Glutamatergic neuron (in vitro differentiated cells): ENCODE results near the gene SLC16A5. TPM values are rescaled to one million over a fixed set of nuclear protein-coding genes. Genes with fewer than 3 reads are reported as not detected.
"Not testable (repeated sequence)": the region's sequence is repeated elsewhere in the genome, so short reads cannot be mapped to it uniquely, and the experiment has no call there.

ENCODE experiments used
- DNase-seq: peaks from one replicate; pipeline ENCODE4 v3.0.0; 2022
- H3K27ac Mint-ChIP-seq: one replicate; pipeline ENCODE4 v1.8.0; 2020; ENCODE audit warnings: mild to moderate bottlenecking, mixed read lengths, inconsistent platforms; ENCODE audit not compliant: unreplicated experiment
- H3K27me3 Mint-ChIP-seq: one replicate; pipeline ENCODE4 v1.8.0; 2020; ENCODE audit warnings: mild to moderate bottlenecking, moderate library complexity, mixed read lengths, inconsistent platforms; ENCODE audit not compliant: unreplicated experiment
- H3K36me3 Mint-ChIP-seq: one replicate; pipeline ENCODE4 v1.8.0; 2020; ENCODE audit warnings: mild to moderate bottlenecking, mixed read lengths, inconsistent platforms; ENCODE audit not compliant: unreplicated experiment
- H3K4me1 Mint-ChIP-seq: one replicate; pipeline ENCODE4 v1.8.0; 2020; ENCODE audit warnings: mild to moderate bottlenecking, low read depth, mixed read lengths, inconsistent platforms; ENCODE audit not compliant: unreplicated experiment
- H3K4me3 Mint-ChIP-seq: one replicate; pipeline ENCODE4 v1.8.0; 2020; ENCODE audit warnings: mild to moderate bottlenecking, mixed read lengths, inconsistent platforms; ENCODE audit not compliant: unreplicated experiment
- H3K9me3 Mint-ChIP-seq: one replicate; pipeline ENCODE4 v1.8.0; 2020; ENCODE audit warnings: mild to moderate bottlenecking, moderate library complexity, mixed read lengths, inconsistent platforms; ENCODE audit not compliant: unreplicated experiment
- total RNA-seq: library from RNA; stranded (reverse); fragmentation: NEBNext Ultra II Directional; extraction: Animal tissue kit (Norgen Biotek cat#: 25700); gene quantifications from one replicate; pipeline ENCODE4 v1.2.1, GENCODE V29; 2021; ENCODE audit not compliant: unreplicated experiment
- TF ChIP-seq, protein P1 (sequence below): fragments of 200-600 bp; sonication (generic); IDR thresholded peaks from one replicate; pipeline ENCODE4 v1.5.0; 2021; ENCODE audit not compliant: partially characterized antibody, unreplicated experiment

SLC16A5 gene
- total RNA-seq, 1 donor from 2014 or later: 1.1 TPM

DNA sequence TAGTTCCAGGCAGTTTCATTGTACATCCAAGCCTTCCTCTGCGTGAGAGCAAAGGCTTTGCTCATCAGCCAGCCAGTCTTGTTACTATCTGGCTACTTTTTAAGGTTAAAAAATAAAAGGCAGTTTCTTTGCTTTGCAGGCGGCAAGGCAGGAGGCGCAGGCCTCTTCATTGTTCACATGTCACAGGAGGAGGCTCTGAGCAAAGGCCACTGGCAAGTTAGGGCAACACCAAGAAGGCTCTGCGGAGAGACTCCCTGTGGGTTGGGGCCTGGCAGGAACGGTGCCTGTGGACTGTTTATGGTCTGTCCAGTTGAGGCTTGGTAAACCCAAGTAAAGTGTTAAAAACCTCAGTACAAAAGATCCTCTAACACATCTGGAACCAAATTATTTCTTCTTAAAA lies 47.7 kb downstream of the SLC16A5 start:
- Mint-ChIP-seq H3K27ac (peak overlapping the region; percentile 5), H3K36me3 (no peaks in the 10 kb centered on the region)

DNA sequence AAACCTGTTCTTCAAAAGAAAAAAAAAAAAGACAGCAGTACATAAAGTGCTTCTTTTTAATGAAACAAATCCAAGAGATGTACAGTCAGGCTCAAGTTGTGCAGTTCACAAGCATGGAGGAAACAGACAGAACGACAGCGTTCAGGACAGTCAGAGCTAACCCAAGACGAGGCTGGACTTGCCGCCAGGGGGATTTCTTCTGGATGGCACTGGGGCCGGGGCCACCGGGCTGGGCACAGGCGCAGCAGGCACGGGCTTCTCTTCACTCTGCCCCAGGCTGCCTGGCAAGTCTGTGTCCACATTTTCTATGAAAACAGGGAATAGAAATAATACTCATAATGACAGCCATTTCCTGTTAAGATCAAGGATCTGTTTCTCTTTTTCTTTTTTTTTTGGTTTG lies 48.2 kb downstream of the SLC16A5 start:
- Mint-ChIP-seq H3K27me3 (peaks cover 13% of the 10 kb centered on the region), H3K9me3 (peaks cover 20% of the 10 kb centered on the region), H3K4me1 (peaks cover 4% of the 10 kb centered on the region), H3K4me3 (no peak overlapping the region), H3K36me3 (no peaks in the 10 kb centered on the region), H3K27ac (peak overlapping the region; percentile 5)
- TF ChIP-seq, protein P1, sequence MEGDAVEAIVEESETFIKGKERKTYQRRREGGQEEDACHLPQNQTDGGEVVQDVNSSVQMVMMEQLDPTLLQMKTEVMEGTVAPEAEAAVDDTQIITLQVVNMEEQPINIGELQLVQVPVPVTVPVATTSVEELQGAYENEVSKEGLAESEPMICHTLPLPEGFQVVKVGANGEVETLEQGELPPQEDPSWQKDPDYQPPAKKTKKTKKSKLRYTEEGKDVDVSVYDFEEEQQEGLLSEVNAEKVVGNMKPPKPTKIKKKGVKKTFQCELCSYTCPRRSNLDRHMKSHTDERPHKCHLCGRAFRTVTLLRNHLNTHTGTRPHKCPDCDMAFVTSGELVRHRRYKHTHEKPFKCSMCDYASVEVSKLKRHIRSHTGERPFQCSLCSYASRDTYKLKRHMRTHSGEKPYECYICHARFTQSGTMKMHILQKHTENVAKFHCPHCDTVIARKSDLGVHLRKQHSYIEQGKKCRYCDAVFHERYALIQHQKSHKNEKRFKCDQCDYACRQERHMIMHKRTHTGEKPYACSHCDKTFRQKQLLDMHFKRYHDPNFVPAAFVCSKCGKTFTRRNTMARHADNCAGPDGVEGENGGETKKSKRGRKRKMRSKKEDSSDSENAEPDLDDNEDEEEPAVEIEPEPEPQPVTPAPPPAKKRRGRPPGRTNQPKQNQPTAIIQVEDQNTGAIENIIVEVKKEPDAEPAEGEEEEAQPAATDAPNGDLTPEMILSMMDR: no peak
- DNase-seq: no peak

More for the DNA sequence above, 47.7 kb downstream of the SLC16A5 start:
- H3K4me1 Mint-ChIP-seq: peaks cover 6% of the 10 kb centered on the region
- DNase-seq: no peak
- H3K27me3 Mint-ChIP-seq: peaks cover 15% of the 10 kb centered on the region
- peaks cover 20% of the 10 kb centered on the region for H3K9me3 Mint-ChIP-seq
- TF ChIP-seq, protein P1: no peak
- no peak overlapping the region for H3K4me3 Mint-ChIP-seq

DNA sequence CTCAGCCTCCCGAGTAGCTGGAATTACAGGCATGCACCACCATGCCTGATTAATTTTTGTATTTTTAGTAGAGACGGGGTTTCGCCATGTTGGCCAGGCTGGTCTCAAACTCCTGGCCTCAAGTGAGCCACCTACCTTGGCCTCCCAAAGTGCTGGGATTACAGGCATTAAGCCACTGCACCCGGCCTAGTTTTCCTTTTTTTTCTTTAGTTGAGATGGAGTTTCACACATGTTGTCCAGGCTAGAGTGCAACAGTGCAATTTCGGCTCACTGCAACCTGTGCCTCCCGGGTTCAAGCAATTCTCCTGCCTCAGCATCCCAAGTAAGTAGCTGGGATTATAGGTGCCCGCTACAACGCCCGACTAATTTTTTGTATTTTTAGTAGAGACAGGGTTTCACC lies 50.0 kb downstream of the SLC16A5 start:
- H3K27me3 Mint-ChIP-seq, H3K36me3 Mint-ChIP-seq, DNase-seq, H3K4me1 Mint-ChIP-seq, H3K4me3 Mint-ChIP-seq, H3K27ac Mint-ChIP-seq: not testable (repeated sequence)
- H3K9me3 Mint-ChIP-seq: peaks cover 13% of the 10 kb centered on the region

DNA sequence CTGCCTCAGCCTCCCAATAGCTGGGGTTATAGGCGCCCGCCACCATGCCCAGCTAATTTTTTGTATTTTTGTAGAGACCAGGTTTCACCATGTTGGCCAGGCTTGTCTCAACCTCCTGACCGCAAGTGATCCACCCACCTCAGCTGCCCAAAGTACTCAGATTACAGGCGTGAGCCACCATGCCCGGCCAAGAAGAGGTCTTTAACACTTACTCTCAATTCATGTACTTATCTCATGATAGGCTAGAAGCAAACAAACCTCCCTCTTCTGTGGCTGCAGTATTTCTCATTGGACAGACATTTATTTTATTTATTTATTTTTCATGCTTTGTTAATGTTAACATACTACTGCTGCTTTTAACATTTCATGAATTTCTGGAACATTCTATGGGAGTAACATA lies 50.8 kb downstream of the SLC16A5 start:
- Mint-ChIP-seq H3K4me1 (no peaks in the 10 kb centered on the region), H3K9me3 (peaks cover 13% of the 10 kb centered on the region), H3K4me3 (no peak overlapping the region), H3K36me3 (no peaks in the 10 kb centered on the region), H3K27me3 (peaks cover 9% of the 10 kb centered on the region), H3K27ac (no peak overlapping the region)
- DNase-seq: no peak
- TF ChIP-seq, protein P1: no peak

DNA sequence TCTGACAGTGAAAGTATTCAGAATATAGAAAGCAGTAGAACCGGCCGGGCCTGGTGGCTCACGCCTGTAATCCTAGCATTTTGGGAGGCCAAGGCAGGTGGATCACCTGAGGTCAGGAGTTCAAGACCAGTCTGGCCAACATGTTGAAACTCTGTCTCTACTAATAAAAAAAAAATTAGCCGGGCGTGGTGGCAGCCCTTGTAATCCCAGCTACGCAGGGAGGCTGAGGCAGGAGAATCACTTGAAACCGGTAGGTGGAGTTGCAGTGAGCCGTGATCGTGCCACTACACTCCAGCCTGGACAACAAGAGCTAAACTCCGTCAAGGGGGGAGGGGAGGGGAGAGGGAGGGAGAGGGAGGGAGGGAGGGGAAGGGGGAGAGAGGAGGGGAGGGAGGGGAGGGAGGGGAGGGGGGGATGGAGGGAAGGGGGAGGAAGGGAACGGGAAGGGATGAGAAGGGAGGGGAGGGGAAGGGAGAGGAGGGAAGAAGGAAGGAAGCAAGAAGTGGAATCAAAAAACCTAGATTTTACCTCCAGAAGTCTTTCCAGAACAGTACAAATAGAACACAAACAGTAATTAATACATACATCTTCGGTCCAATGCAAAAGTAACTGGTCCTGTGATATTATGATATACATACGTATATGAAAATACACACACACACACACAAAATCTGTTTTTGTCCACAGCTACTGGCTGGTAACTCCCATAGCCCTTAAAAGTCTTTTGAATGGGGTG lies 54.6 kb downstream of the SLC16A5 start:
- peaks cover 2% of the 10 kb centered on the region for H3K27me3 Mint-ChIP-seq
- H3K36me3 Mint-ChIP-seq: no peaks in the 10 kb centered on the region
- H3K27ac Mint-ChIP-seq: no peak overlapping the region
- H3K4me3 Mint-ChIP-seq: no peak overlapping the region
- TF ChIP-seq, protein P1: no peak
- peaks cover 2% of the 10 kb centered on the region for H3K4me1 Mint-ChIP-seq
- peaks cover 3% of the 10 kb centered on the region for H3K9me3 Mint-ChIP-seq
- DNase-seq: no peak
